Measurements from ENCODE around the gene NAV2.

The NAV2 gene

DNA sequence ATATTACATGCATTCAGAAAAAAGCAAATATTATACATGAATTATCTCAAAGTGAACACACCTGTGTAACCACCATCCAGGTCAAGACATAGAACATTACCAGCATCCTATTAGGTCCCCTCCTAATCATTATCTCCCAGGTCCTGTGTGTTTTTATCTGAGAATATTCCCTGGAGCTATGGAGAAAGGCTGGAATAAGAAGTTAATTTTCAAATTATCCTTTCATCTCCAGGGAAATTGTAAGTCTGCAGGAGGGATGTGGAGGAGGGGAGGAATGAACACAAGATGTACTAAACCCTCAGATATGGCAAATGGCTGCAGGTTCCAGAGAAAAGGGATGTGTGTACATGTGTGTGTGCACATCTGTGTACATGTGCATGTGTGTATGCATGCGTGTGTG is 25.2 kb upstream of the NAV2 start:
- no peak for DNase-seq (ENCODE audit: low spot score)

DNA sequence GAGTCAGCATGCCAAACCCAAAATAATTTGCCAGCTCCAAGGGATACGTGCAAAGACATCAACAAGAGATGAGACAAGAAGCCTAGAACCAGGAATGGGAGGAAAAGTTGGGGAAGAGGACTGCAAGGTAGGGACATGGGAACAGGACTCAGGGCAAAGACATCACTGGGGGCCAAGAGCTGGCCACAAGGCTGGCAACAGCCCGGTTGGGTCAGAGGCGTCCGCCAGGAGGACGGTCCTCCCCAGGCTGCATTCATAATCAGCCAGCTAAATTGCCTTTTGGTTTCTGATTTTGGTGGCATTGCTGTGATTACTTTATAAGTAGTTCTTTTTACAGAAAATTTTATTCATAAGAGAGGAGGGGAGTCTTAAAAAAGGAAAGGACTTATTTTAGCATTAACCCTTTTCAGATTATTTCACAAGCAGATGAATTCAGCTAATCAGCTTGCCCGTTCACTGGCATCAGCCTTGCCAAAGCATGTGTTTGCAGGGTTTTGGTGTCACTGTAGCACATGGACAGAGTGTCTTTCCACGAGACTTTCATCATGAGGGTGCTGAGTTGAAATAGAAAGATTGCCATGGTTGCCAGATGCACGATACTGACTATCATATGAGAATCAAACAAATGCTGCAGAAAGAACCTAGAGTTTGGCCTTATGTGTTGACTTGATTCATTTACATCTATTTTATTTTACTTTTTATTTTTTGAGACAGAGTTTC is 23.2 kb upstream of the NAV2 start:
- no peak for DNase-seq (ENCODE audit: low spot score)

DNA sequence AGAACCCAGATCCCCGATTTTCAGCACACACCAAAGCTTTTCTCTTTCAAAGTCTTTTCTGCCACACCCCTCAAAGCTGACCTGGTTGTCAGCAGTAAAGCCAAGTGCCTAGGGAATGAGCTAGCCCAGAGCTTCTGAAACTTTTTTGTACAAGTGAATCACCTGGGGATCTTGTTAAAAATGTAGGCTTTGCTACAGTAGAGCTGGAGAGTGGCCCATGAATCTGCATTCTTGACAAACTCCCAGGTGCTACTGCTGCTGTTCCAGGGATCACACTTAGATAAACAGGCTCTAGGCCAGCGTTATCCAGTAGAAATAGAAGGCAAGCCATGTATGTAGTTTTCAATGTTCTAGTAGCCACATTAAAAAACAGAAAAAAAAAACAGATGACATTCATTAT is 21.8 kb upstream of the NAV2 start:
- no peak for DNase-seq (ENCODE audit: low spot score)

DNA sequence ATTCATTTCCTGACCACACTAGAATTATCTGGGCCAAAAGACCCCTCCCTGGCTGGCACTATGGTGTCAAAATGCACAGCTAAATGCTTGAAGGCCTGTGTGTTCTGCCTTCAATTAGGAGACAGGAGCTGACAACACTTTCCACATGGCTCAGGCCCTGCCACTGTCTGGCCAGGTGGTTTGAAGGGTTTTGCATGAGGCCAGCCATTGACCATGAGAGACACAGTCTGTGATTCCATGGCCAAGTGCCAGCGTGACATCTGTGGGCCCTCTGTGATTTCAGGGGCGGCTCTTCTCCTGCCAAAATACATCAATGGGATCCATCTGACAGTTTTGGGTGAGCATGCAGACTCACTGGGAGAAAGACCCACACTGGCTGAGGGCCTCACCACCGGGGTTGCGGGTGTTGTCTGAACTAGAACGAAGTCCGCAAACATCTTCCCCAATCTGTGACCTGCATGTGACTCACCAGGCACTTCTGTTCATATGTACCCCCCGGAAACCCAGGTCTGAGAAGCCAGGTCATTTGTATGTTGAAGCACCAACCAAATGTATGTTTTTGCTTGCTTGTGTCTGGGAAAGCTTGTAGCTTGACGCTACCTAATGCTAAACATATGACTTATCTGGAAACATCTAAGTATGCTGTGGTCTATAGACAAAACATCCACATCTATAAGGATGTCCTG is 20.7 kb upstream of the NAV2 start:
- no peak for DNase-seq (ENCODE audit: low spot score)

DNA sequence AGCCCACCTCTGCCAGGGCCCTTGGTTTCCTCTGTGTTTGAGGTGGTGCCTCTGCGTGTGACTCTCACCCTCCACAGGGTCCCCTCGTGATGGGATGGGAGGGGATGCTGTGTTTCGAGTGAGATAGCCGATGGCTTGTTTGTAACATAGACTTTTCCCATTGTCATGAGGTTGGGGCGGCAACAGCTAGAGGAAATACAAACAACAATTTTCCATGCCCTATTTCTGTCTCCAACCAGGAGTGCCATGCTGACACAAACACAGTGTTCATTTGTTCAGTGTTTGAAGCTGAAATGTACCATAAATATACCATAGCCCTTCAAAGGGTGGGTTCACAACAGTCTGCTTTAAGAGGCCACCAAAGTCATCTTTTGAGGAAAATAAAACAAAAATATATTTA is 19.5 kb upstream of the NAV2 start:
- DNase-seq (ENCODE audit: low spot score) = no peak

DNA sequence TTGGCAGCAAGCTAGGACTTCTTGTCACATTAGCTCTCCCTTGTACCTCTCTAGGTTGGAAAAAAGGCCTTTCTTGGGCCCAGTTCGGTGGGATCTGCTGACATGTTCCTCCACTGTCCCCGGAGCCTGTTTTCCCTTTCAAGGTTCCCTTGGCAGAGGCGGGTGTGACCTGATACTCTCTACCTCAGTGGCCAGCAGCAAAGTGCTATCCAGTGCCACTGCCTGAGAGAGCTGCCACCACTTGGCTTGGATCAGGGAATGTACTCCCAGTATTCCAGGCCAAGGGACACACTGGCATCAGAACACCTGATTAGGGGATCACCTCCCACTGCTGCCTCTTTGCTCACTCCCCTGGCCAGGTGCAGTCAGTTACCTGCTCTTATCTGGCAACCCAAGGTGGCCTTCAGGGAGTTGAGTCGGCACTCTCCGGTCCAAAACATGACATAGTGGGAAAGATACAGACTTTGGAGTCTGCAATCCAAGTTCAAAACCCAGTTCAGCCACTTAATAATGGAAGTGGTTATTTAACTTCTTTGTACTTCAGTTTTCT is 17.8 kb upstream of the NAV2 start:
- no peak for DNase-seq (ENCODE audit: low spot score)

DNA sequence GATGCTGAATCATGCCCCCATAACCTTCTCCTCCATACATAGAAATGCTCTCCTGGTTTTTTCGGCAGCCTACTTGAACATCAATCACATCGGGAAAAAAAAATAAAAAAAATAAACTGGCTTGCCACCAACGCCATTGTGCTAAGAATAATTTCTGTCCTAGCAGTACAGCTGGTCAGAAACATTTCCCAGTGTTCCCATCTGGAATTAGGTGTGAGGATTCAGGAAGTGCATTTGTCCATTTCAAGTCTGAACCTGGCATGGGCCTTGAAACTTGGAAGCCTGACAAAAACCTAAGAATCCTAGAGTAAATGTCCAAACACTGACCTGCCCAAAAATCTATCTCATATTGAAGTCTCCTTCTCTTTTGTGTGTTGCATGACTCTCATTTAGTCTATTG is 16.6 kb upstream of the NAV2 start:
- DNase-seq (ENCODE audit: low spot score) = no peak

DNA sequence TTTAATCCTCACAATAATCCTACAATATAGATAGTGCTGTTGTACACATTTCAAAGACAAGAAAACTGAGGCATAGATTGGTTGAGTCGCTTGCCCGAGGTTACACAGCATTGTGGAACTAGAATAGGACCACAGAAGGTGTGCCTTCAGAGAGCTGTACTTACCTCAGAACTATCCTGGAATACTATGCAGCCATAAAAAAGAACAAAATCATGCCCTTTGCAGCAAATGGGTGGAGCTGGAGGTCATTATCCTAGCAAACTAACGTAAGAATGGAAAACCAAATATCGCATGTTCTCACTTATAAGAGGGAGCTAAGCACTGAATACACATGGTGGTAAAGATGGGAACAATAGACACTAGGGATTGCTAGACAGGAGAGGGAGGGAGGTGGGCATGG is 15.7 kb upstream of the NAV2 start:
- no peak for DNase-seq (ENCODE audit: low spot score)

DNA sequence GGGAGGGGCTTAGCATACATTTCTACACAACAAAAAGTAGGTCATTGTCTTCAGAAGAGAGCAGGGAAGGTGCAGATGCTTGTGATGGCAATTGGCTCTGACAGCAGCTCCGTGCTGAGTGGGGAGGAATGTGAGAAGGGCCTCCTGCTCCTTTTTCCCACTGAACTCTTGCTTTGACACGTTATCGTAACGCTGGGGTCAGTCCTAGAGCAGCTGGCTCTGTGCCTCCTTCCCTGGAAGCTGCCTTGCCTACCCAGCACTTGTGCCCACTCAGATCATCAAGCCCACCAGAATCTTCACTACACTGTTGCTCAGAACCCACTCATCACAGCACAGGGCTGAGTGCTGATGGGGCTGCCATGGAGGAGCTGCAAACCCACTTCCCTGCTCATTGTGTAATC is 14.9 kb upstream of the NAV2 start:
- no peak for DNase-seq (ENCODE audit: low spot score)

DNA sequence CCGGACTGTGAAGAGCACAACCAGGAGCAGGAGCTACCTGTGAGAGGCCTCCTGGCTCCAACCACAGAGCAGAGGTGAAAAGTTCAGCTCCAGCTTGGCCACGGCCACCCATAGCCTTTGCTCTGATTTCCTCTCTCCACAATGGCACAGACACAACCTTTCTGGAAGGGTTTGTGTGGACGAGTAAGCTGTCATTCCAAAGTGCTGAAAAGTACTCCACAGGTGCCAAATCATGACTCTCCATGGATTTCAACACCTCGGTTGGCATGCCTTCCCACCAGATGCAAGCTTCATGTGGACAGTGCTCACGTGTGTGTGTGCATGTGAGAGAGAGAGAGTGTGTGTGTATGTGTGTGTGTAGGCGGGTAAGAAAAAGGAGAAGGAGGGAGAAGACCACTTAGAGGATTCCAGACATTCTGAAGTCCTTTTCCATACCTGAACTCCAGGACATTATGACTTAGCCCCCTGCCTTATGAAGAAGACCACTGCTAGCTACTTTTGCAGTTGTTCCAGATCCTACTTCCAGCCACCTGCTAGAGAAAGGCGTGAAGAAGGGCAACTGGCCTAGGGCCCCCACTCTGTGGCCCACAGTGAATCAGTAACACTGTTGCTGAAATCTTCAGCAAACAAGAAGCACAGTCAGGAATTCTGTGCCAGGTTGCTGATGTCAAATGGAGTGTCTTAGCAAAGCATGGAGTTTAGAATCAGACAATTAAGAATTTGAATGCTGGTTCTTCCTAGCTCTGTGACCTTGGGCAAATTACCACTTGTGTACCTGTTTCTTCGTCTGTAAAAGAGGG is 13.9 kb upstream of the NAV2 start:
- no peak for DNase-seq (ENCODE audit: low spot score)

DNA sequence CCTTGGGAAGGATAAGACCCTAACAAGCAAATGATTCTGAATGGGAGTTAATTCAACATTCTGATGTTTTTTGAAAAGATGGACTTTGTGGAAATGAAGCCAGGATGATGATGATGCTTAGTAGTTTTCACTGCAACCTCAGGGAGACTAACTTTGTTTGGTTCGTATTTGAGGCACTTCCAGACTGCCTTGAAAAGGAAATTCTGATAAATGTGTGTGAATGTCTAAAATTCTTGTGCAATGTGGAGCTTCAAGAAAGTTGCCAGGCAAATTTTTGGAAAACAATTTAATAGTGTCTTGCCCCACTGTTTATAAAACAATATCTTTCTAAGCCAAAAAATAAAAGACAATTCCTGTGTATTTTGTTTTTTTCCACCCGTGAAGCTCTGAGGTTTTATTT is 11.2 kb upstream of the NAV2 start:
- no peak for DNase-seq (ENCODE audit: low spot score)

DNA sequence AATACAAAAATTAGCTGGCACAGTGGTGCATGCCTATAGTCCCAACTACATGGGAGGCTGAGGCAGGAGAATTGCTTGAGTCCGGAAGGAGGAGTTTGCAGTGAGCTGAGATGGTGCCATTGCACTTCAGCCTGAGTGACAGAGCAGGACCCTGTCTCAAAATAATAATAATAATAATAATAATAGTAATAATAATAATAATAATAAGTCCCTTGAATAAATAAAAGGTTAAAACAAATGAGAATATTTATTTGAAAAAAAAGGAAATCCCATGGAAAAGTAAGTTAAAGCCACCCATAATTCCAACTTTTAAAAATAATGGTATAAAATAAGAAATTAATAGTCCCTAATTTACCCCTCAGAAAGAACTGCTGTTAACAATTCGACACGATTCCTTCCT is 10.0 kb upstream of the NAV2 start:
- no peak for DNase-seq (ENCODE audit: low spot score)

DNA sequence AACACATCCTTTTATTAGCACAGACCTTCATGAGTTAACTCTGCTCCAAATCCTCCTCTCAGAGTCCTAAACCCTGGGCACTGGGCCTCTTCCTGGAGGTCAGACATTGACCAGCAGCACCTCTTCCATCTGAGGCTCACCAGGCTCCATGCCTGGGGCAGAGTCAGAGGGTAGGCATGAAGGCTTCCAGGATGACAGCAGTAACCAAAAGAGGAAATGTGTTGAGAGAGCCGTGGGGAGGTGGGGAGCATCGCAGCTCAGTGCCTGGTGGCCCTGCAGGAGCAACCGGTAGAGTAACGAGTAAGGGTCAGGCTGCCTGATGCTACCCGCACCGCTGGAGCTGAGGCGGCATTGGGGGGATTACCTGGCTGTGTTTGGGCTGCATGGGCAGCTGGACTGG is 9.4 kb upstream of the NAV2 start:
- no peak for DNase-seq (ENCODE audit: low spot score)

DNA sequence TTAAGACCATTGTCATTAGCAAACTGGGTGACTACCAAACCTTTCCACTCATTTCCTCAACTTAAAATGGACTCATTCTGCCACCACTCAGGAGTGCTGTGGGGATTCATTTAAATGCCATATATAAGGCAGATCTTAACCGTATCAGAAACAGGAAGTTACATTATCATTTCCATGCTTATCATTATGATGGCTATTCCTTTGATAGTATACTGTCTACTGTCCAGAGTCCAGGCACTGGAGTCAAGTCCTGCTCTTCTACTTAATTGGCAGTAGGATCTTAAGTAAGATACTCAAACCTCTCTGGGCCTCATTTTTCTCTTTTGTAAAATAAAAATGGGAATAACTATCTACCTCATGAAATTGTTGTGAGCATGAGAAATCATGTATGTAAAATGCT is 8.4 kb upstream of the NAV2 start:
- DNase-seq (ENCODE audit: low spot score) = no peak

DNA sequence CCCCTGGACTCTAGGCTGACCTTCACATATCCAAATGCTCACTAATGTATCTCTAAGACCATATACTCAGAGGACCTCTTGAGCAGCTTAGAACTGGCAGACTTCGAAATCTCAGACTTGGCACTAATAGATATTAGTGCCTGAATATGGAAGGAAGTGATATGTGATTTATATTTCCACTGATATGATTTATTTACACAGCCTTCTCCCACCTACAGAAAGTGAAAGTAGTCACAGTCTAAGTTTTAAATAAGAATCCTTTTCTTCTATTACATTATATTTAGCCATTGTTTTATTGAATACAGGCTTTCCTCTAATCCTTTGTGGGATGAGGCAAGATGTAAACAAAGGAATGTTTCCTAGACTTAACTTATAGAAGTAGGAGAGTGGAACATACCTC is 6.7 kb upstream of the NAV2 start:
- DNase-seq (ENCODE audit: low spot score) = no peak

DNA sequence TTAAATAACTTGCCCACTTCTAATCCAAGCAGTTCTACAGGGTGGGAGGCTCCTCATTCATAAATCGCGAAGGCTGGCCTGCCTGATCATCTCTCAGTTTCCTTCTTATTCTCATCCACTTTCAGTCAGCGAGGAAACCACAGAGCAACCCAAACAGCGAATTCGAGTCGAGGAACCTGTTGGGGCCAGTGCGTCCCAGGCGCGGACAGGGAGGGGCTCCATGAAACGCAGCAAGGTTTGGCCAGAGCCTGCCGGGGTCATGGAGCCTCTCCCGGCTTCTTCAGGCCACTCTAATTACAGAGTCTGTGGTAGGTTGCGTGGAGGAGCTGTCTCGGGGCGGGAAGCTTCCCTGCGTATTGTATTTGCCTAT is 741 bp upstream of the NAV2 start:
- peak; percentile 75 for DNase-seq (ENCODE audit: low spot score)

DNA sequence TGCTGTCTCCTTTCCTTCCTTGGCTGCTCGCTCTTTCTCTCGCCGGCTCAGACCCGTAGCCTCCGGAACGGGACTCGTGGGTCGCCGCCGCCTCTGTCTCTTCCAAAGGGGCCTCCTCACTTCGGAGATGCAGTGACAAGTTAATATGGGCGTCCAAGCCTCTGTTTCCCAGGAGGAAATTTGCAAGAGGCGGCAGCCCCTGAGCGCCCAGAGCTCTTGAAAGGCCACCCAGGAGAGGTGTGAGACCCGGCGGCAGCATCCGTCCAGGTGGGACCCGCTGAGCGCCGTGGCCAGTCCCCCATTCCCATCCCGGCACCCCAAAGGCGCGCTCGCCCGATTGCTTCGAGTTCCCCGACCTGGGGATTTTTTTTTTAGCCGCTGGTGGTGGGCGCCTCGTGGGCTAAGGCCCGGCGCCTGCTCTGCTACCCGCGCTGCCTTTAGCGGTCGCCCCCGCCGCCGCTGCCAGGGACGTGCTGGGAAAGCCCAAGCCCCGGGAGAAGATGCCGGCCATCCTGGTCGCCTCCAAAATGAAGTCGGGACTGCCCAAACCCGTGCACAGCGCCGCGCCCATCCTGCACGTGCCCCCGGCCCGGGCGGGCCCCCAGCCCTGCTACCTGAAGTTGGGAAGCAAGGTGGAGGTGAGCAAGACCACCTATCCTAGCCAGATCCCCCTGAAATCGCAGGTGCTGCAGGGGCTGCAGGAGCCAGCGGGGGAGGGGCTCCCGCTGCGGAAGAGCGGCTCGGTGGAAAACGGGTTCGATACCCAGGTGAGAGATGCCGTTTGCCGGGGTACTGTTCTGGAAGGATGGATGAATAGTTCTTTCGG is 772 bp downstream of the NAV2 start:
- DNase-seq (ENCODE audit: low spot score) = no peak

DNA sequence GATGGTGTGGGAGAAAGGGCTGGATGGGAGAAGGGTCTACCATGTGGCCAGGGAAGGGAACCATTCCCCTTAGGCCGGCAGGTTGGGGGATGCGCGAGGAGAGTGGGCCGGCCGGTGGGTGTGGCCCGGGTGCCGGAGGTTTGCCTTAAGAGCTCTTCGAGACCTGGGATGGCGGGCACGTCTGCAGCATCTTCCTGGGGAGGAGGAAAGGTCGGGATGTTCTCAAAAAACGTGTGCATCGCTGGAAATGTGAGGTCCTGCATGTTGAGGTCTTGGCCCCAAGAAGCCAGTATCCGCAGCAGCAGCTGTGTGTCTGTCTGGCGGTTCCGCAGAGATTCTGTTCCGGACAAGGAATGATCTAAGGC is 1.4 kb downstream of the NAV2 start:
- peak; percentile 66 for DNase-seq (ENCODE audit: low spot score)

DNA sequence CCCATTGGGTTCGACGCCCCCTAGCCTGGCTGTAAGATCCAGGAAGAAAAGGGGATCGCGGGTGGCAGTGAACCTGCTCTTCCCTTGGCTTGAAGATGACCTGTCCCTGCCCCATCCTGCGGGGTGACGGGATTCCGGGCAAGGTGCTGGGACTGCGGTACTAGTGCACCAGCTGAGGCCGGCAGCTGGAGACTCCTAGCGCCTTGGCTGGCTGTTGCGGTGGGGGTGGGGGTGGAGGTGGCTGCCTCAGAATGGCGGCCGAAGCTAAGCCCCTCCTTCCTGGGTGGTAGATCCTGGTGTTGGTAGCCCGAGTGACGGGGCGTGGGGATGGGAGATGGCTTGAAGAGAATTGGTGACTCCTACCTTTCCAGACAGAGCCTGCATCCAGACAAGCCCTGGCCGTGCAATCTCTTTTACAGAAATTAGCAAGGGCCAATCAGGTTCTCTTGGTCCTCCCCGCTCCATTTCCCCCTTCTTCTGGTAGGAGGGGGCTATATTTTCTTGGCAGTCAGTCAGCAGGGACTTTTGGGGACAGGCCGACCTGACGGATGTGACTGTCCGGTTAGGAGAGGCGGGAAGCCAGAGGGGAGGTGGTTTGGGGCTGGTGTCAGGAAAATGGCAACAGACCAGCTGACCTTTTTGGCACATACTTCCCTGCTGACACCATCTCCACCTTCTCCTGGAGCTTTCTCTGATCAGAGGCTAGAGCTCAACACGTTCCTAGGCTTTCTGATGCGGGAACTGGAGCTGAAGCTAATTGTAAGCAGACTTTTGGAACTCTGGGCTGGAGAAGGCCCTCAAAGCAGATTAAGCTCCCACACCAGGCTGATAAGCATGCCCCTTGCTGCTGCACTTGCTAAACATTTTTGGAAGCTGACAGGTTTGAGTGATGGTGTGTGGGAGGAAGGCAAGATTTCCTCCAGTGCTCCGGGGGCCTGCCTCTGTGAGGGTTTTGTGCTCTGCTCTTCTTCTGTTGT is 2.0 kb downstream of the NAV2 start:
- peak; percentile 93 for DNase-seq (ENCODE audit: low spot score)

DNA sequence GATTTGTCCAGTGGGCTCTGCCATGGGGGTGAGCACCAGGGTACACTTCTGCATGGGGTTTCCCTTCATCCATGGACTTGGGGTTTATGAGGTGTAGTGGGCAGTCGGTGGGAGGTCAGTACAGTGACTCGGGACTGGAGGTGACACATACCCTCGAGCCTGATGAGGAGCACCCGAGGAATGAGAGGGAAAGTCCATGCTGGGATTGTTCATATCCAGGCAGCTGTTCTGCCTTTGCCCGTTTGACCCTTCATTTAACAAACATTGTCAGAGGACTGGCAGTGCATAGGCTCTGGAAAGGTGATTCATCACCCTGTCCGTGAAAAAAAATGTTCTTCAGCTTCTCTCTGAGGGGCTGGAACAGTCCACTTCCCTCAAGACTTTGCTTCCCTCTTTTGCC is 2.7 kb downstream of the NAV2 start:
- peak; percentile 99 for DNase-seq (ENCODE audit: low spot score)

DNA sequence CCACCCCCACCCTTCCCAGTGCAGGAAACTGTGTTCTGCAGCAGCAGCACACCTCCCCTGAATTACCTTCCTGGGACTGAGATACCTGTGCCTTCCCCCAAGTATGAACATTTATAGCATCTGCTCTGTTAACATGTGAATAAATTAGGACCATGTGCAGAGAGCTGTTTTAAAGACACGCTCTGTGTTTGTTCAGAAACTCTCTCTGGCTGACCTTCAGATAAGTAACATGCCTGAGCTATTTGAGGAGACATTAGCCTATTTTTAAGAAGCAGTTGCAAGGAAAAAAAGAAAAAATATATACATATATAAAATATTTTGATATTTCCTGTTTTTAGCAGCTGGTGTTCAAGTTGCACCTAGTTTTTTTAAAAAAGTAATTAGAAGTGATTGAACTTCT is 5.4 kb downstream of the NAV2 start:
- no peak for DNase-seq (ENCODE audit: low spot score)

Measured in RKO (cell line).